GM19351 (cell line): Measurements from ENCODE around the gene LRRC17.
"Not testable (repeated sequence)": the region's sequence is repeated elsewhere in the genome, so short reads cannot be mapped to it uniquely, and the experiment has no call there.

Experiments
- ATAC-seq: cut with Tn5 transposase; IDR thresholded peaks from one replicate; pipeline ENCODE4 v1.9.1; 2021; ENCODE audit warnings: mild to moderate bottlenecking, moderate library complexity; ENCODE audit not compliant: unreplicated experiment

LRRC17 gene

DNA sequence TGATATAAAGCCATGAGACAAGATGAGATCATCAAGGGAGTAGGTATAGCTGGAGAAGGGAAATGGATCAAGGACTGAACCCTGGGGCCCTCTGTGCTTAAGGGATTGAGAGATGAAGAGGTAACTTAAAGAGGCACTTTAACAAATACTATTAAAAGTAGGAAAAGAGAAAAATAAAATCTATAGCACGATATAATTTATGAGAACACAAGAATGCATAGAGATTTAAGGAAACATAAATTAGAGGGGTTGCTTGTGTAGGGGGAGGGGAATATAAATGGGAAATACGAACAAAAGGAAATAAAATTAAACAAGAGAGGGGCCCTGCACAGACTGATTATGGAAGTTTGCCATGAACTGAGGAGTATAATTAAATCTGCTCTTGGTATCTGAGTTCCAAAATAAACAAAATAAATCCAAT is 15.6 kb upstream of the LRRC17 start:
- no peak for ATAC-seq

DNA sequence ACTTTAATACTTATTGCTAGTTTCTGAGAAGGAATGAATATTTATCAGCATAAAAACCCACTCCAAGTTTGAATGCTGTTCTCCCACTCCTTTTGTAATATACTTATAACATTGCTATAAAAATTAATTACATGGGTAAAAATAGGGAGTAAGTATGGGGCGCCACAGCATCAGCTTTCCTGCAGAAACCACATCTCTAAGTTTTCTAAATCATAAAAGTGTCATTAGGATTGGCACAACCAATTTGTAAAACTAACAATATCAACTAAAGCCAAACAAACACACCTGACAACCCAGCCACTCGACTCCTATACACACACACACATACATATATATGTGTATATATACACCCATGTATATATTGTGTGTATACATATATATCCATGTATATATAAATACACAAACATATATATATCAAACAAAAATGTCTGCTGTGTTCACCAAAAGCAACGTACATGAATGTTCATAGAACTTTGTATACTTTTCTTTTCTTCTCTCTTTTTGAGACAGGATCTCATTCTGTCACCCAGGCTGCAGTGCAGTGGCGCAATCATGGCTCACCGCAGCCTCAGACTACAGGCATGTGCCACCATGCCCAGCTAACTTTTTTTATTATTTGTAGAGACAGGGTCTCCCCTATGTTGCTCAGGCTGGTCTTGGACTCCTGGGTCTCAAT is 14.8 kb upstream of the LRRC17 start:
- ATAC-seq, result no peak

DNA sequence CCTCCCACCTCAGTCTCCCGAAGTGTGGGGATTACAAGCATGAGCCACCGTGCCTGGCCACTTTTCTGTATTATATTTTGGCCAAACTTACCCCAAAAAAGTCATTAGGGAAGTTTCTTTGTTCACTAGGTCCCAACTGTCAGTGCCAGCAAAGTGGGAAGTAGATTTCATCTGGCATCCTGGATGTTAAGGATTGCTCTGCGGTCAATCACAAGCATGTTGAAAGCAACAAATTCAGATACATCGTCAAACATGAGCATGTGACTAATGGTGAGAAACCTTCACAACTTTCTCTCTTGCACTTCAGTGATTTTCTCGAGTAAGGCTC is 14.3 kb upstream of the LRRC17 start:
- no peak for ATAC-seq

DNA sequence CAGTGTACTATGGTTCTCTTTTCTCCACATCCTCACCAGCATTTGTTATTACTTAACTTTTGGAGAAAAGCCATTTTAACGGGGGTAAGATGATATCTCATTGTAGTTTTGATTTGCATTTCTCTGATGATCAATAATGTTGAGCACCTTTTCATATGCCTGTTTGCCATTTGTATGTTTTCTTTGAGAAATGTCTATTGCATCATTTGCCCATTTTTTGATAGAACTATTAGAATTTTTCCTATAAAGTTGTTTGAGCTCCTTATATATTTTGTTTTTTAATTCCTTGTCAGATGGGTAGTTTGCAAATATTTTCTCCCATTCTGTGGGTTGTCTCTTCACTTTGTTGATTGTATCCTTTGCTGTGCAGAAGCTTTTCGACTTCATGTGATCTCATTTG is 10.7 kb upstream of the LRRC17 start:
- ATAC-seq, result not testable (repeated sequence)

DNA sequence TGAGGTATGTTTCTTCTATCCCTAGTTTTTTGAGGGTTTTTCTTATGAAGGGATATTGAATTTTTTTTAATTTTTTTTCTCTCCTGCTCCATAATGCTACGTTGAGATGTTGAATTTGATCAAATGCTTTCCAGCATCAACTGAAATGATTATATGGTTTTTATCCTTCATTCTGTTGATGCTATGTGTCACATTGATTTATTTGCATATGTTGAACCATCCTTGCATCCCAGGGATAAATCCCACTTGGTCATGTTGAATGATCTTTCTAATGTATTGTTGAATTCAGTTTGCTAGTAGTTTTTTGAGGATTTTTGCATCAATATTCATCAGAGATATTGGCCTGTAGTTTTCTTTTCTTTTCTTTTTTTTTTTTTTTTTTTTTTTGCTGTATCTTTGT is 9.2 kb upstream of the LRRC17 start:
- not testable (repeated sequence) for ATAC-seq

DNA sequence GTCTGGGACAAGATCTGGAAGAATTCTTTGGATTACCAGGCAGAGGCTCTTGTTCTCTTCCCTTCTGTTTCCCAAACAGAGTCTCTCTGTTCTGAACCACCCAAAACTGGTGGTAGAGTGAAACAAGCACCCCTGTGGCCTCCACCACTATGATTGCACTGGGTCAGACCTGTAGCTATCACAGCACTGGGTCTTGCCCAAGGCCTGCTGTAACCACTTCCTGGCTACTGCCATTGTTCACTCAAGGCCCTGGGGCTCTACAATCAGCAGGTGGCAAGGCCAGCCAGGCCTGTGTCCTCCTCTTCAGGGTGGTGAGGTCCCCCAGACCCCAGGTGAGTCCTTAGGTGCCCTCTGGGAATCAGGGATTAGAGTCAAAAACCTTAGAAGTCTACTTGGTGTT is 4.1 kb upstream of the LRRC17 start:
- no peak for ATAC-seq

DNA sequence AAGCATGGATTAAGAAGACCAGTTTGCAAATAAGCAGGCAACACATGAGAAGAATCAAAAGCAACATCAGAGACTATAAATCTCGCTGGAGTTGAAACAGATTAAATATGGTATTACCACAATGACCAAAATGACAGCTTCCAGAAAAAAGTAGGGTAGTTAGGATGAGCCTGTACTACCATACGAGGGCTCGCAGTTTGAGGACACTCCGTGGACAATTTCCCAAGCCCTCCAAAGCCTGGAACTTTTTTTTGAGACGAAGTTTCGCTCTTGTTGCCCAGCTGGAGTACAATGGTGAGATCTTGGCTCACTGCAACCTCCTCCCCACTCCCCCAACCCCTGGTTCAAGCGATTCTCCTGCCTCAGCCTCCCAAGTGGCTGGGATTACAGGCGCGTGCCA is 1.0 kb downstream of the LRRC17 start:
- ATAC-seq, result no peak

DNA sequence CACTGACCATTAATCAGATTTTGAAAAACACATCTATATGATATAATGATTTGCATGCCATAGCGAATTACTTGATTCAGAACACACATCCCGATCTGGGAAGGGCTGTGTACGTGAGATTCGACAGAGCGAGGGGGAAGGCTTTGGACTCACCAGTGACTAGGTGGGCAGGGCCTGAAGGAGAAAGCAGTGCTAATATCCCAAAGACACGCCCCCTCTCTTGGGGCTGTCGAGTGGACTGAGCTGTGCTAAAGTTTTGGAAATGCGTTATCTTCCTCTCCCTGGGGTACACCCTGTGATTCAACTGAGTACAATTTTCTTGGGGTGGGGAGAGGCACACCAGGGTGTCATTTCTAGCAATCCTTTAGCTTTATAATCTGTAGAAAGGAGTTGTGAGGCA is 1.8 kb downstream of the LRRC17 start:
- no peak for ATAC-seq

DNA sequence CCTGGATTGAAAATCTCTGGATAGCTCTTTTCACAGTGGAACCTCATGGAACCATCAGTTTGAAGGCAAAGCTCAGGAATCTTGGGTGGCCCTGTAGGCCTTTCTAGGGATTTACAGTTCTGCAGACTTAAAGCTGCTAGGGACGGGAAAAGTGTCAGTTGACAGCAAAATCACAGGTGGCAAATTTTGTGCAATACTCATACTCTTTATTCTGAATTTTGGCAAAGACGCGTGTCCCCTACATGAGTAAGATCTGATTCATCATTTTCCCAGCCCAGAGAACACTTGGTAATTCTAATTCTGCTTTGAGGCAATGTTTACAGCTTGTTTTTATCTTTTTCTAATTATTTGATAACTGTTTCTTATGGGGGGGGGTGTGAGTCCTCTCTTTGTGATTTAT is 3.6 kb downstream of the LRRC17 start:
- no peak for ATAC-seq

DNA sequence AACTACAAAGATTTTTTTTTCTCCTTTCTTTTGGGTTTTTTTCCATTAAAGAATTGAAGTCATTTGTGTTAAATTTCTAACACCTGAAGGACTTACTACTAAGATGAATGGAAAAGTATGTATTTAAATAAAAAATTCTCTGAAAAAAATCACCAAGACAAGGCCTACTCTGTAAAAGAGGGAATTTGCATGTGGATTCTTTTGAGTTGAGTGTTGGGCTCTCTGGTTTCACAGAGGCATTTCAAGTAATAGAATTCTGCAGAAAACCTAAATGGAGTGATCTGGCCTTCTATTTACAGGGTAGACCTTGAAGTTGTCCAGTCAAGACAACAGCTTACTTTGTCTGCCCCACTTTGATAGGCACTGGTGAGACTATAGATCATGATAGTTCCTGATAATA is 4.1 kb downstream of the LRRC17 start:
- ATAC-seq, result no peak

DNA sequence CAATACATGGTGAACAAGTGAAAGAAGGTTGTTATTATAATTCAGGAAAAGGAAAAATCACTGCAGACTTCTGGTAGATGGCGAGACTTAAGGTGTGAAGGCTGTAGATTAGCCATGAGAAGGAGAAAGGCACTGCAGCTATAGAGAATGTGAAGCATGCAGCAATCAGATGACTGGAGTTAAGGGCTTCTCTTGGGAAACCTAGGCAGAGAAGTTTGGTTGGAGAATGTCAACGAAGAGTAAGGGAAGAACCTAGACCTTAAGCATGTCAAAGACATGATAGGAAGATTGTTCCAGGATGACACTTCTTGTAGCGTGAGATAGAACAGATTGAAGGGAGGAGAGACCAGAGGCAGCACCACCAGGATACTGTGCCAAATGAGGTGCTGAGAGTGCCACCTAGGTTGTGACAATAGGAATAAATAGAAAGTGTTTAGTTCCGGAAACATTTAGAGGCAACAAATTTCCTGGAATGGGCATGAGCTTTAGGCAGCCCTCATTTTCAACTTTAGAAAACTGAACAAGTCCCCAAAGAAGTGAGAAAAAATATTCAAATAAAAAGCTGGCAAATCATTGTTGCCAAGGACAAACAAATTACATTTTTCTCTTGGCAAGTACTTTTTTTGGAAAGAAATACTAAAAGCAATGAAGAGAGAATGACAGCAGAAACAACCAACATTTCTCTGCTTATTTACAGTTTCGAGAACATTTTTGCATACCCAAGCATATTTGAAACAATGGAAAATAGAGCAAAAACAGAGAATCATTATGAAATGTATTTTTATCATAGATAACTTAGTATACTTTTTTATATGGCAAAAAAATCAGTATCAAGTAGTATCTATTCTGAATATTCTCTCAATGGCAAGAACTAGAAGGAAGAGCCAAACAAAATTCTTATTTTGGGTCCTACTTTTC is 4.9 kb downstream of the LRRC17 start:
- ATAC-seq, result no peak

DNA sequence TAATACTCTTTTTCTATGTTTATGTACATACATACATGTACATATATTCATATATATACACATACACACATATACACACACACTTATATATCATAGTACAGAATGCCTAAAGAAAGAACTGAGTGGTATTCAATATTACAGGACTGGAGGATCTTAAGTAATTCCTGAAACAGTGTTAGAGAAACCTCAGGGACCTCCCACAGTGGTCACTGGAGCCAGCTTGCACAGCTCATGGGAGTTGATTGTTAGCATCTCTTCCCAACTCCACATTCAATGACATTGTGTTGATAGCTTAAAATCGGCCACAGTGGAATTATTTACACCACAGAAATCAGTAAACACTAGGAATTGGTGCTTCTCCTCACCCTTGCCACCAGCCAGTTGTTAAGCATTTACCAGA is 6.0 kb downstream of the LRRC17 start:
- no peak for ATAC-seq

DNA sequence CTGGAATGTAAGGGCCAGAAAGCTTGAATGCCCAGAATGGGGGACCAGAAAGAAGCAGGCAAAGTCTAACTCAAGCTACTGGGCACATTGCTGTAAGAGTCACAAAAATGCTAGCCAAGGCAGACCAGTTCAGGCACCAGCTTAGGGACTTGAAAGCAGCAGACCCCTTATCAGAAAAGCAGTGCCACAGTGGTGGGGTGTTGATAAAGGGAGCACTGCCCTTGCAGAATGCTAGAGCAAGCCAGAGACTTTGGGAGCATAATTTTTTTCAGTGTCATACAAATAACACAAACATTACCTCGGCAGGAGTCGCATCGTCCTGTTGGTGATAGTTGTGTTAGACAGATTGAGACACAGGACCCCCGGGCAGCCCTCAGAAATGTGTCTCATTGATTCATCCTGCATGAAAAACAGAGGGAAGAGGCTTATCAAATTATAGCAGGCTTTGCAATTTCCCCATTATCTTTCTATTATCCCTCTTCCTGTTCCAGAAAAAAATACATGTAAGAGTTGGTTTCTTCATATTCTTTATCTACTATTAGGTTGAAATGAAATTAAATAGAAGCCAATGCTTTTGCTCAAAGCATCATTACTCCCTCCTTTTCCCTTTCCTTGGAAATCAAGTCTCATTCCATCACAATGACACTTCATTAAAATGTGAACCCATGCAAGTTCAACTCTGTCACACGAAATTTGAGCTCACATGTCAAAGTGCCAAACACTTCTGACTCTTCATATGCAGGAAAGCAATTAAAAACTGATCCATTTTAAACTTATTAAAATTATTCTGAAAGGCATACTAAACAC is 13.4 kb downstream of the LRRC17 start:
- no peak for ATAC-seq

DNA sequence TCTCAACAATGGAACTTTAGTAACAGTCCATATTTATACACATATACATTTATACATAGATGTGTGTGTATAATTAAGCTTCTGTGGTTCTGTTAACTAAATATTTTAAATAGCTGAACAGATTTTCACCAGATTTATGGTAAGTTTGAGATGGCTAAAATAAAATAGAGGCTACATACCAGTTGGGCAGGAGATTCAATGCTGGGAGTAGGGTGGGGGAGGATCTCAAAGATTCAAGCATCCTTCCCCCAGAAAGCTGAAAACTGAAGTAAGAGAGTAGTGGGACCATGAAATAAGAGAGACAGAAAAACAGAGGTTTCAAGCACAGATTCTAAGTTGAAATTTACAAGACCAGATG is 14.0 kb downstream of the LRRC17 start:
- no peak for ATAC-seq

DNA sequence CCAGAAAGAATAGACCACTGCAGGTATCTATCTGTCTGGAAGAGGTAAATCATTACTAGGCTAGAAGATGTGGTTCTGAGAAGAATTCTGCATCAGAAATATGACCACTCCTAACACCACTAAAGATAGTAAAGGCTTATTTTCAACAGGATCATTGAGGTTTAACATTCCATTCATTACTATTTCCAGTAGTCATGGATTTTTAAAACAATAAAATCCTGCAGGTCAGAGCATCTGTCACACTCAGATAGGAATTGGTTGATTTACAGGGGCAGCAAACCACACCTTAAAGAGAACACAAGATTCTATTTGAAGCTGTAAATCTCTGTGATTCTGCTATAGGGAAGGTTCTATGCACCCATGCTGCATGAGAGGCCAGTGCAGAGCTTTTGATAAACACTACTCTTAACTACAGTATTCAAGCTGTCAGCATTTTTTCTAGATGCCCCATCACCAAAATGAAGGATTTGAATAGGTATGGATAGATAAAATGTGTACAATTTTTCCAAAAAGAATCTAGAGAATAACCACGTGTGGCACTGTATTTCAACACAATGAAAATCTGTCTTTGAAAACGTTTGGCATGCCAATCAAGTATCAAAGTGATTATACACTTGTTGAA is 14.6 kb downstream of the LRRC17 start:
- ATAC-seq, result no peak

DNA sequence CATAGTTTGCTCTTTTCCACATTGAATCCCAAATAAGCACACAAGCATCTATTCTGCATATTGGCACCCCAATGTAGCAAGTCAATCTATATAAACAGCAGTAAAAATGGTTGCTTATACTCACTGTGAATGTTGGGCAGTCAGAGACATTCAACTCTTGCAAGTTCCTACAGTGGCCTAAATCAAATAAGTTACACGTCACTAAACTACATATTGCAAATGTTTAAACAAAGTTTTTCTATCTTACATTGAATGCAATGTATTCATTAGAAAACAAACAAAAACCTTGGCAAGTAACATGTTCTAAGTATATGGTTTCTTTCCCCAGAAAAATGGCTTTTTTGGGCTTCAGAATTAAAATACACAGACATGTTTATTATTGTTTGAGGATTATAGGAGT is 19.0 kb downstream of the LRRC17 start:
- no peak for ATAC-seq

DNA sequence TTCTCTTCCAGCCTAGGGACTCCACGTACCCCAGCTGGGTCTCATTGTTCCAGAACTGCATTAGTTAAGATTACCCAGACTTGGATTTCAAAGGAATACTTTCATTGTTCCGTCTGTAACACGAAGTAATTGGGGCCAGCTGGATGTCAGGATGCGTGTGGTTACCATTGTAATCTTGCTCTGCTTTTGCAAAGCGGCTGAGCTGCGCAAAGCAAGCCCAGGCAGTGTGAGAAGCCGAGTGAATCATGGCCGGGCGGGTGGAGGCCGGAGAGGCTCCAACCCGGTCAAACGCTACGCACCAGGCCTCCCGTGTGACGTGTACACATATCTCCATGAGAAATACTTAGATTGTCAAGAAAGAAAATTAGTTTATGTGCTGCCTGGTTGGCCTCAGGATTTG is 21.0 kb downstream of the LRRC17 start:
- no peak for ATAC-seq

DNA sequence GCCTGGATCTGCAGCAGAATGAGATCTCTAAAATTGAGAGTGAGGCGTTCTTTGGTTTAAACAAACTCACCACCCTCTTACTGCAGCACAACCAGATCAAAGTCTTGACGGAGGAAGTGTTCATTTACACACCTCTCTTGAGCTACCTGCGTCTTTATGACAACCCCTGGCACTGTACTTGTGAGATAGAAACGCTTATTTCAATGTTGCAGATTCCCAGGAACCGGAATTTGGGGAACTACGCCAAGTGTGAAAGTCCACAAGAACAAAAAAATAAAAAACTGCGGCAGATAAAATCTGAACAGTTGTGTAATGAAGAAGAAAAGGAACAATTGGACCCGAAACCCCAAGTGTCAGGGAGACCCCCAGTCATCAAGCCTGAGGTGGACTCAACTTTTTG is 21.4 kb downstream of the LRRC17 start:
- no peak for ATAC-seq

DNA sequence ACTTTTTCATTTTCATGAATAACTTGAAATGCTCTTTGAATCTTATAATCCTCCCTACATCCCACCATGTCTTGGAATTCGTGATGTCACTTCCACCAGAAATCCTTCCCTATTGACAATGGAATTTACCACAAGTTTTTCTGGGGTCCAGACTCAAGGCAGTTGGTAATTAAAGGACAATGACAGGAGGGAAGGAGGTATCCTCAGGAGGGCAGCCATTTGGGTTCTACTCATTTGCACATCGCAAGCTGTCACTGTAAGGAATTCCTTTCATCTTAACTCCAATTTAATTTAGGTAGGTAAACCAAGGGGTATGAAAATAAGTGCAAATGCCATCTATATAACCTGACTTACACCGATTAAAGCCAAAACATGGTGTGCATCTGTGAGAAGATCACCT is 21.9 kb downstream of the LRRC17 start:
- no peak for ATAC-seq

DNA sequence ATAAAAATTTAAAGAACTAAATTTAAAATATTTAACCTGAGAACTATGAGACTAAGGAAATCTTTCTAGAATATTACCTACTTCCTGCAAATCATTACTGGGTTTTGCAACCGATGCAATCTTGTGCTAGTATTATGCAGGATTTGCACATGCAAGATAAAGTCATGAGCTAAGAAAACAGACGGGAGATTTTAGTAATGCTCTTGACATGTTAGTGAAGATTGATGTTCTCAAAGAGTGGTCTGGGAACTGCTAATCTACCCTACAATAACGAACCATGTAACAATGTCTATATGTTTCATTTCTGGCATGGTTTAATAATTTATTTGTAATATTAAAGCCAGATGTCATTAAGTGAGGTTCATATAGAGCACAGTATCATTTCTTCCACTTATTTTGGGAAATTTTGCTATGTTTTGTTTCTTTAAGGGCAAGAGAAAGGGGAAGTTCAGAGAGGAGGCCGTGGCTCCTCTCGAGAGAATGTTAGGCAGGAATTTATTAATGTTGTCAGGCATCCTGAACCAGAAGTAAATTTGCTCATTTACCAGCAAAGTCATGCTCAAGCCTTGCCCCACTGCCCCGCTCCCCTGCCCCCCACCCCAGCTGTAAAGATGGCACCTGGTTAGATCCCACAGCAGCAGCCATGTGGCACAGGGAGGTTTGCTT is 22.8 kb downstream of the LRRC17 start:
- no peak for ATAC-seq

DNA sequence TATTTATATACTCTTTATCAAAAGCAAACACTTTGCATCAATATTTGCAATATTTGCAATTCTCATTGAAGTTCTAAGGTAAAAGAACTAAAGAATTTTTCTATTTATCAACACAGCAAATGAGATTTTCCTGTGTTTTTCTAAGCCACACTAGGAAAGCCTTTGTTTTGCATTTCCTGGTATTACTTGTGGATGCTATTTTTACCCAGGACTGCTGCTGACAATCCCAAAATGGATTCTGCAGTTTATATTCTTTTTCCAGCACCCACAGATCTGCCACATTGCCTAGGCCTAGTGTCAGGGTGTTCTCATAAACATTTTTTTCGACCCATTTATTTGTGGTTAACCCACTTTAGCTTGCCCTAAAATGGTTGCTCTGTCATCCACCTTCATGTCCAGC is 25.9 kb downstream of the LRRC17 start:
- no peak for ATAC-seq
